Left lung (tissue), 10 donors: ENCODE measurements around the gene MCC. TPM values are rescaled to one million over a fixed set of nuclear protein-coding genes. Genes with fewer than 3 reads are reported as not detected.

Source experiments
- ATAC-seq: fragments of 200-7000 bp; cut with Tn5 transposase; one replicate; pipeline ENCODE4 v1.9.1; 2020; ENCODE audit warnings: moderate library complexity
- DNase-seq, 4 donors: peaks; one replicate each; pipeline ENCODE4 v3.0.0-alpha.2; 2013 to 2020
- H3K27ac ChIP-seq, 2 donors: fragments of 200-600 bp; sonication (generic) in 1 of 2; one replicate each; pipeline versions ENCODE4 v1.5.0 to v1.8.0; 2020 to 2021
- H3K27me3 ChIP-seq, 2 donors: fragments of 200-600 bp; sonication (generic) in 1 of 2; one replicate each; pipeline versions ENCODE4 v1.5.0 to v1.8.0; 2020 to 2021
- H3K36me3 ChIP-seq, 2 donors: fragments of 200-600 bp; sonication (generic) in 1 of 2; one replicate each; pipeline versions ENCODE4 v1.5.0 to v1.8.0; 2020 to 2021
- H3K4me1 ChIP-seq, 2 donors: fragments of 200-600 bp; one replicate each; pipeline ENCODE4 v1.8.0; 2021
- H3K4me3 ChIP-seq, 2 donors: fragments of 200-600 bp; sonication (generic) in 1 of 2; one replicate each; pipeline versions ENCODE4 v1.5.0 to v1.8.0; 2020 to 2021; ENCODE audit warnings: mild to moderate bottlenecking in 1 of 2
- H3K9me3 ChIP-seq, 2 donors: fragments of 200-600 bp; sonication (generic) in 1 of 2; one replicate each; pipeline versions ENCODE4 v1.5.0 to v1.8.0; 2020 to 2021
- intact Hi-C, 2 donors: fragments of 100-400 bp; cut with DNase I; formaldehyde crosslinking; loops; one replicate each; pipeline versions ENCODE4 v1.11.2 to v1.14.2; 2022
- polyA plus RNA-seq, 6 donors: library from polyadenylated mRNA; unstranded; fragments of 120-200 nt; gene quantifications; one replicate each; pipeline ENCODE4 v1.2.1, GENCODE V29; 2013; ENCODE audit not compliant: insufficient read length in 6 of 6
- total RNA-seq, 2 donors: library from RNA; stranded (reverse); fragmentation: NEBNext Ultra II Directional; extraction: Animal tissue kit (Norgen Biotek cat#: 25700); gene quantifications; one replicate each; pipeline ENCODE4 v1.2.1, GENCODE V29; 2021
- TF ChIP-seq, protein P1 (sequence below), 2 donors: fragments of 200-600 bp; sonication (generic) in 1 of 2; IDR thresholded peaks; one replicate each; pipeline versions ENCODE4 v1.5.0 to v1.8.0; 2021; ENCODE audit warnings: antibody characterized with exemption in 2 of 2
- donor health status: DM: no; HTN: yes; CAD: no.
- donor health status: DM: no; HTN: no; CAD: no.

The MCC gene
- total and polyA plus RNA-seq, 8 donors = 12.5 to 18.4 (median 16.1) TPM

DNA sequence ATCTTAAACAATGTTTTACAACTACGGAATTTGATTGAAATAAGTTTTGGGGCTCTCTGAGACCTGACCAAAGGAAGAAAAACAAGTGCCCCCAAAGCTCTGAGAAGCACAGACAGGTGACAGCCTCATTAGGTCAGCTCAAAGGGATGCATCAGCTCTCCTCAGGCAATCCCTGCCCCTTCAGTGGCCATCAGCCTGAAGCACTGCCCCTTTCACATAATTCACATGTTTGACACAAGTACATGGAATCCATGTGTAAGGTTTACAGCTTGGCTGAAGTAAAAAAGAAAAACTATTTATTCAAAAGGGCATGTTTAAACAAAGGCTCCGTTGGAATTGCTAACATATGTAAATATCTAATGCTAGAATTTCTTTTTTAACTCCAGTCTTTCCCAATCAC is 109.7 kb downstream of the MCC start:
- TF ChIP-seq, protein P1, sequence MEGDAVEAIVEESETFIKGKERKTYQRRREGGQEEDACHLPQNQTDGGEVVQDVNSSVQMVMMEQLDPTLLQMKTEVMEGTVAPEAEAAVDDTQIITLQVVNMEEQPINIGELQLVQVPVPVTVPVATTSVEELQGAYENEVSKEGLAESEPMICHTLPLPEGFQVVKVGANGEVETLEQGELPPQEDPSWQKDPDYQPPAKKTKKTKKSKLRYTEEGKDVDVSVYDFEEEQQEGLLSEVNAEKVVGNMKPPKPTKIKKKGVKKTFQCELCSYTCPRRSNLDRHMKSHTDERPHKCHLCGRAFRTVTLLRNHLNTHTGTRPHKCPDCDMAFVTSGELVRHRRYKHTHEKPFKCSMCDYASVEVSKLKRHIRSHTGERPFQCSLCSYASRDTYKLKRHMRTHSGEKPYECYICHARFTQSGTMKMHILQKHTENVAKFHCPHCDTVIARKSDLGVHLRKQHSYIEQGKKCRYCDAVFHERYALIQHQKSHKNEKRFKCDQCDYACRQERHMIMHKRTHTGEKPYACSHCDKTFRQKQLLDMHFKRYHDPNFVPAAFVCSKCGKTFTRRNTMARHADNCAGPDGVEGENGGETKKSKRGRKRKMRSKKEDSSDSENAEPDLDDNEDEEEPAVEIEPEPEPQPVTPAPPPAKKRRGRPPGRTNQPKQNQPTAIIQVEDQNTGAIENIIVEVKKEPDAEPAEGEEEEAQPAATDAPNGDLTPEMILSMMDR (IDR thresholded peaks at IDR 0.05) = no peak
- intact Hi-C loops = loop anchor here in 1 of 2 donors (10.0 kb wide), 1 partner anchor 126 kb away; no protein-coding TSS in a partner anchor
- DNase-seq (no peak), ATAC-seq (no peak)
- H3K27ac ChIP-seq = no peak overlapping the region
- no peak overlapping the region for H3K4me3 ChIP-seq
- no peaks in the 10 kb centered on the region for H3K36me3 ChIP-seq
- peaks cover 0 to 47% of the 10 kb centered on the region in 2 donors for H3K27me3 ChIP-seq
- H3K9me3 ChIP-seq = no peaks in the 10 kb centered on the region
- peaks cover 3 to 14% of the 10 kb centered on the region in 2 donors for H3K4me1 ChIP-seq

DNA sequence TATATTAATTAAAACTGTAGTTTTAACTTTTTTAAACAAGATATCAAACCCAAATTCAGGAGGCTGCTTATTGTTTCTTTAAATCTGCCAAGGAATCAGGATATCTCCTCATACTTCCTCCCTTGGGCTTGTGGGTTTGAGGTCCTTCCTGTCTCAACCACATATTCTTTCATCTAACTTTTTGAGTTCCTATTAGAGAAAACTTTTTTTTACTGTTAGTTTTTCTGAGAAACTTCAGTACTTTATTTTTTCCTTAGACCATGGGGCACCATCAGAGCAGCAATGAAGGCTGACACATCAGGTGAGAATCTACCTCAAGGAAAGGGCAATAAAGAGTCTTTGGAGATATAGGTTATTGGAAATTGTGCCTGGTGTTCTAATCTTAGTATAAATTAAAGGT is 110.2 kb downstream of the MCC start:
- no peak for ATAC-seq
- no peak overlapping the region for H3K27ac ChIP-seq
- H3K9me3 ChIP-seq = no peaks in the 10 kb centered on the region
- H3K36me3 ChIP-seq = no peaks in the 10 kb centered on the region
- TF ChIP-seq, protein P1 (IDR thresholded peaks at IDR 0.05) = no peak
- intact Hi-C loops = loop anchor here in 1 of 2 donors (10.0 kb wide), 1 partner anchor 127 kb away; no protein-coding TSS in a partner anchor
- H3K27me3 ChIP-seq = peaks cover 0 to 43% of the 10 kb centered on the region in 2 donors
- H3K4me3 ChIP-seq = no peak overlapping the region
- no peak for DNase-seq
- peaks cover 3 to 14% of the 10 kb centered on the region in 2 donors for H3K4me1 ChIP-seq

DNA sequence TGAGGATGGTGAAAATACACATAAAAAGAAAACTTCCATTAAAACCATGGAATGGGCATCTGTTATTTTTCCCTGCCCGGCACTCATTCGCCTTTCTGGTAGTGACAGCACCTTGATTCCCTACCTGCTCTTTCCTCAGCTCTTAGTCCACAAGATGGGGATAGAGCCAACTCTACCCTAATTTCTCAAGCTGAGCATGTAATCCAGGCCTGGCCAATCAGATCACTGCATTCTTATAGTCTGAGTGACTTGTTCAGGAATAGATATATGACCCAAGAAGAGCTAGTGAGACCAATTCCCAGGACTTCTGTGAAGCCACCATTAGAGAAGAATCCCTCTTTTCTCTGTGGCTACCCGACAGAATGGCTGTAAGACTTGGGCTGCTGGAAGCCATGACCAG is 111.6 kb downstream of the MCC start:
- no peaks in the 10 kb centered on the region for H3K36me3 ChIP-seq
- TF ChIP-seq, protein P1 (IDR thresholded peaks at IDR 0.05) = no peak
- no peak for ATAC-seq
- H3K27ac ChIP-seq = no peak overlapping the region
- H3K27me3 ChIP-seq = peaks cover 0 to 39% of the 10 kb centered on the region in 2 donors
- no peaks in the 10 kb centered on the region for H3K9me3 ChIP-seq
- no peak for DNase-seq
- H3K4me1 ChIP-seq = peaks cover 3 to 14% of the 10 kb centered on the region in 2 donors
- intact Hi-C loops = loop anchor here in 1 of 2 donors (10.0 kb wide), 1 partner anchor 128 kb away; no protein-coding TSS in a partner anchor
- H3K4me3 ChIP-seq = no peak overlapping the region

DNA sequence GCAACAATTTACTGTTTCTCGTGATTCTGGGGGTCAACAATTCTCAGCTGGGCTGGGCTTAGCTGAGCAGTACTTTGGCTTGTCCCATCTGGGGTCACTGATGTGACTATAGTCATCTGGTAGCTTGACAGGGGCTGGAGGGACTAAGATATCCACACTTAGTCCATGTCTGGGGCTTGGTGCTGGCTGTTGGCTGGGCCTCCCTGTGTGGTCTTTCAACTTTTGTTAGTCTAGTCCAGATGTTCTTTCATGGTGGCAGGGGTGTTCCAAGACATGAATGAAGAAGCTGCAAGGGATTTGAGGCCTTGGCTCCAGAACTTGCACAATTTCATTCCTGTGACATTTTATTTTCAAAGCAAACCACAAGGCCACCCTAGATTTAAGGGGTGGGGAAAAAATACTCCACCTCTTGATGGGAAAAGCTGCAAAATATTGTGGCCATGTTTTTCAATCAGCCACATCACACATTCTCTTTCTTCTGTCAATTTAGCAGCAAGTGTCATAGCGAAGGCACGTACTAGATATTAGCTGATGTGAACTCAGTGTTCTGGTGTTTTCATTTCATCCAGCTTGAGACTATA is 112.7 kb downstream of the MCC start:
- Histone ChIP-seq H3K27ac (no peak overlapping the region), H3K4me3 (no peak overlapping the region), H3K4me1 (peaks cover 0 to 14% of the 10 kb centered on the region in 2 donors), H3K36me3 (no peaks in the 10 kb centered on the region), H3K9me3 (no peaks in the 10 kb centered on the region), H3K27me3 (peaks cover 0 to 31% of the 10 kb centered on the region in 2 donors)
- intact Hi-C loops = loop anchor here in 1 of 2 donors (10.0 kb wide), 1 partner anchor 129 kb away; no protein-coding TSS in a partner anchor
- ATAC-seq (no peak), DNase-seq (no peak)
- TF ChIP-seq, protein P1 (IDR thresholded peaks at IDR 0.05) = no peak

GRCh38 chr5:113373426-113373825 is 114.8 kb downstream of the MCC start:
- H3K36me3 ChIP-seq = no peaks in the 10 kb centered on the region
- DNase-seq (no peak), ATAC-seq (no peak)
- intact Hi-C loops = loop anchor here in 1 of 2 donors (10.0 kb wide), 1 partner anchor 131 kb away; no protein-coding TSS in a partner anchor
- no peaks in the 10 kb centered on the region for H3K9me3 ChIP-seq
- TF ChIP-seq, protein P1 (IDR thresholded peaks at IDR 0.05) = no peak
- no peak overlapping the region for H3K4me3 ChIP-seq
- peaks cover 0 to 33% of the 10 kb centered on the region in 2 donors for H3K27me3 ChIP-seq
- peaks cover 0 to 6% of the 10 kb centered on the region in 2 donors for H3K4me1 ChIP-seq
- H3K27ac ChIP-seq = no peak overlapping the region
